ENCODE measurements around the gene HSF2.

- no peak for TF ChIP-seq POLR2A (IDR thresholded peaks at IDR 0.05)
- no peak for TF ChIP-seq CTCF (IDR thresholded peaks at IDR 0.05 in 4 of 5, conservative IDR thresholded peaks at IDR 0.05 in 1 of 5)
Observed at GRCh38 chr6:122407712-122408111, 8.3 kb downstream of the HSF2 start.
